Fibroblast of lung (primary cell): ENCODE measurements around the gene TBL3.

Source experiments
- EZH2 ChIP-seq: IDR thresholded peaks from 2 replicates; pipeline ENCODE4 v1.5.1; 2012; ENCODE audit warnings: low read length, control low read depth, mild to moderate bottlenecking; ENCODE audit errors: missing control alignments
- TF ChIP-seq, protein P1 (sequence below), 2 donors: IDR thresholded peaks in 1 of 2; conservative IDR thresholded peaks in 1 of 2; 1 replicate in 1 of 2; 2 replicates in 1 of 2; pipeline ENCODE4 v1.5.1; 2011 to 2012; ENCODE audit warnings: low read length in 2 of 2, control low read depth in 1 of 2, inconsistent platforms in 1 of 2, low read depth in 1 of 2, mild to moderate bottlenecking in 1 of 2

DNA sequence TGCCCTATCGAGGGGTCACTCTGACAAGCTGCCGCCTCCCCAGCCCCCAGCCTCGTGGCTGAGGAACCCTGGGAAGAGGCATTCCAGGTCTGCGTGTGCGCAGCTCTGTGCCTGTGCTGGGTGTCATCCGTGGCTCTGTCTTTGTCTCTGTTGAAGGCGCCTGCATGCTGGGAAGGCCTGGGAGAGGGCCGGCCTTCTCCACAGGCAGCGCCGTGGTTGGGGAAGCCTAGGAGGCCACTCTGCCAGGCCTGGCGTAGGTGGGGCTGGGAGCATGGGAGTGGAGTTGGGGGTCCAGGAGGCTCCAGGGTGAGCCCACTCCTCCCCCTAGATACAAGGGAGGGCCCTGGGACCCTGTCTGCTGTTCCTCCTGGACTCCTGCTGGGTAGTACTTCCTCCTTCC, 58.2 kb downstream of the TBL3 start:
- no peak for TF ChIP-seq EZH2
- TF ChIP-seq, protein P1, sequence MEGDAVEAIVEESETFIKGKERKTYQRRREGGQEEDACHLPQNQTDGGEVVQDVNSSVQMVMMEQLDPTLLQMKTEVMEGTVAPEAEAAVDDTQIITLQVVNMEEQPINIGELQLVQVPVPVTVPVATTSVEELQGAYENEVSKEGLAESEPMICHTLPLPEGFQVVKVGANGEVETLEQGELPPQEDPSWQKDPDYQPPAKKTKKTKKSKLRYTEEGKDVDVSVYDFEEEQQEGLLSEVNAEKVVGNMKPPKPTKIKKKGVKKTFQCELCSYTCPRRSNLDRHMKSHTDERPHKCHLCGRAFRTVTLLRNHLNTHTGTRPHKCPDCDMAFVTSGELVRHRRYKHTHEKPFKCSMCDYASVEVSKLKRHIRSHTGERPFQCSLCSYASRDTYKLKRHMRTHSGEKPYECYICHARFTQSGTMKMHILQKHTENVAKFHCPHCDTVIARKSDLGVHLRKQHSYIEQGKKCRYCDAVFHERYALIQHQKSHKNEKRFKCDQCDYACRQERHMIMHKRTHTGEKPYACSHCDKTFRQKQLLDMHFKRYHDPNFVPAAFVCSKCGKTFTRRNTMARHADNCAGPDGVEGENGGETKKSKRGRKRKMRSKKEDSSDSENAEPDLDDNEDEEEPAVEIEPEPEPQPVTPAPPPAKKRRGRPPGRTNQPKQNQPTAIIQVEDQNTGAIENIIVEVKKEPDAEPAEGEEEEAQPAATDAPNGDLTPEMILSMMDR (conservative IDR thresholded peaks at IDR 0.05 in 1 of 2, IDR thresholded peaks at IDR 0.05 in 1 of 2; ENCODE audit: low read depth in 1 of 2, low read length in 2 of 2), result no peak
